GM12892 (cell line): ENCODE data around the gene MPZL1.

Source experiments
- POLR2A ChIP-seq: IDR thresholded peaks from 2 replicates; pipeline ENCODE4 v1.6.1; 2011; ENCODE audit warnings: low read depth, low read length, control low read depth
- POLR2AphosphoS5 ChIP-seq: IDR thresholded peaks from 2 replicates; pipeline ENCODE4 v1.6.1; 2011; ENCODE audit warnings: low read depth, low read length, control low read depth
- TAF1 ChIP-seq: IDR thresholded peaks from 2 replicates; pipeline ENCODE4 v1.6.1; 2011; ENCODE audit warnings: low read depth, mild to moderate bottlenecking, control low read depth, low read length, borderline replicate concordance

GRCh38 chr1:167802235-167802634 lies 80.5 kb downstream of the MPZL1 start:
- TF ChIP-seq POLR2A: no peak
- TF ChIP-seq TAF1: no peak
- TF ChIP-seq POLR2AphosphoS5: no peak
